ENCODE data around the gene ESAM. TPM values are rescaled to one million over a fixed set of nuclear protein-coding genes. Genes with fewer than 3 reads are reported as not detected.

The ESAM gene
- polyA plus RNA-seq, 4 donors, result 74.9 to 87.0 (median 81.8) TPM

DNA sequence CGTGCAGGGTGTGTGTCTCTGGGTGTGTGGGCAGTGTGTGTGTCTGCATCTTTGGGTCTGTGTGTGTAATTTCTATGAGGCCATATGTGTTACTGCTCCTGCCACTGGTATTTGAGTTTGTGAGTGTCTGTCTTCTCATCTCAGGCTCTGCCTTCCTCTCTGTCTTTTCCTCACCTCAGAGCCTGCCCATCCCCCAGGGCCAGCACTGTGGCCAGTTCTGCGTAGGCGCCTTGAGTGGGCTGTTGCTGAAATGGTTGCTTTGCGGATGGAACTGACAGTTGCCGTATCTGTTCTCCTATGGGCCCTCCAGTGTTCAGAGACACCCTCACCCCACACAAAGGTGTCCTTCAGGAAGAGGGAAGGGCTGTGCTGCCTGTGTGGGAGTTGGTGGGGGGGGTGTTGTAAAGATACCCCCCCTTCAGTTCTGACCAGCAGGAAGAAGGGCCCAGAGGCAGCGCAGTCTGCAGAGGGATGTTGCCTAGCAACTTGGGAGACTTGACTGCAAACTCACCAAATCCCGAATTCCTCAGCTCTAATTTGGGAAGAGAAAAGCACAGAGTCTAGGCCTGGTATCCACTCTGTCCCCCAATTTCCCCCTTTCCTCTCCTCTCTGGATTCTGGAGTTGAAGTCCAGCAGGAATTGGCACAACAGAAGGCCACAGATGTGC, 24.3 kb downstream of the ESAM start:
- DNase-seq (ENCODE audit: low read depth in 4 of 4, low spot score in 3 of 4), result no peak

DNA sequence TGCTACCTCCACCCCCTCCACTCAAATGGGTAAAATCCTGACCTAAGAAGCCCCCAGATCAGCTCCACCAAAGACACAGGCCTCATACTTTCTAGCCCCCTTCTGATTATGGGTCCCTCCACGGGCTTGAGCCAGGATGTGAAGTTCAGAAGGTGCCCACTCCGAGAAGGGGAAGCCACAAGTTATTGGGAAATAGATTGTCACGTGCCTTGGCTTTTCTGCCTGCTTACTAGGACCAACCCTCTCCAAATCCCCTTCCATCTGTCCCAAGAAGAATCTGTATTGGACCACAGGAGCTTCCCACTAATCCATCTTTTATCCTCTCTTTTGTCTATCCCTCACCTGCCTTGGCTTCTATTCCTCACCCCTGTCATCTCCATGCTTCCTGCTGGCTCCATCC, 25.4 kb downstream of the ESAM start:
- no peak for DNase-seq (ENCODE audit: low read depth in 4 of 4, low spot score in 3 of 4)

DNA sequence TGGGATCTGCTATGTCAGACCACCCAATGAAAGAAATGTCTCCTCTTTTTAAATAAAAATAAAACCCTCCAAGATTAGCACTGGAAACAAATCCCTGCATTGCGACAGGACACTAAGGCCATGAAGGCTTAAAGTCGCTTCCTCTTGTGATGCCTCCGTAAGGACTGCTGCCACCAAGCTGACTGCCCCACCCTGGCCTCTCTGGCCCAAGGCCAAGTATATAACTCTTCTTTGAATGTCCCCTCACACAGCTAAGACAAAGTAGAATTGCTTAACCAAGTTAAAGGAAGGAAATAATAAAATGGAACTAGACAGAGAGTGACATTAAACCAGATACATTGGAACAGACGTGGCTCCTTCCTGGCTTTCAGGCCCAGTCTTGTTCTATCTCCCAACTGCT, 29.9 kb downstream of the ESAM start:
- DNase-seq (ENCODE audit: low read depth in 4 of 4, low spot score in 3 of 4), result no peak

DNA sequence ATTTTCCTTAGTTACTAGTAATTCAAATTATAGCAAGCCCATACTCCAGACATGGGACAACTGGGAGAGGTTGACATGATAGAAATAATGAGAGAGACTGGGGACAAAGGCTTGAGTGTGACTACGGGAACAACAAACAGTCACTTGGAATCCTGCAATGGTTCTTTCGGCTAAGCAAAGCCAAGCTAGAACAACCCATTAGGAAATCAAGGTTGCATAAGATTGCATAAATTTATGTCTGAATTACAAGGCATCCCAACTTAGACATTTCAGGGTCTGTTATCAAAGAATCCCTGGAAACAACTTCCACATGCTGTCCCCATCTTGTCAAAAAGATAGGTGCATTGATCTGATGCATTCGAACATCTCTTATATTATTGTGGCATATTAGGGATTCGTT, 32.5 kb downstream of the ESAM start:
- no peak for DNase-seq (ENCODE audit: low read depth in 4 of 4, low spot score in 3 of 4)

DNA sequence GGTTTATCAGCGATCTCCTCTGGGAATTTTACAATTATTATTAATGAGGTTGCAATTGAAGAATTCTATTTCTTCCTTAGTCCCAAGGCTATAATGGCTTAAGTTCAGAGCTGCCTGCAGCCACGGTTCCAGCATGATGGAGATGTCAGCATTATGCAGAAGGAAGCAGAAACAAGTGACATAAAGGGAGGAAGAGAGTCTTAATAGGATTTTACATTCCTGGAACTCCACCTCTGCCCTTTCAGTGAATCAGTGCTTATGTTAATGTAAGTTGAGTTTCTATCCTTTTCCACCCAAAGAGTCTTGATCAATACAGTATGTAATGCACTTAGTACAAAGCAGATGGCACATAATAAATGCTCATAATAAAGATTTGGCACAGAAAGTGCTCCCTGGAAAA, 34.0 kb downstream of the ESAM start:
- DNase-seq (ENCODE audit: low read depth in 4 of 4, low spot score in 3 of 4), result no peak

DNA sequence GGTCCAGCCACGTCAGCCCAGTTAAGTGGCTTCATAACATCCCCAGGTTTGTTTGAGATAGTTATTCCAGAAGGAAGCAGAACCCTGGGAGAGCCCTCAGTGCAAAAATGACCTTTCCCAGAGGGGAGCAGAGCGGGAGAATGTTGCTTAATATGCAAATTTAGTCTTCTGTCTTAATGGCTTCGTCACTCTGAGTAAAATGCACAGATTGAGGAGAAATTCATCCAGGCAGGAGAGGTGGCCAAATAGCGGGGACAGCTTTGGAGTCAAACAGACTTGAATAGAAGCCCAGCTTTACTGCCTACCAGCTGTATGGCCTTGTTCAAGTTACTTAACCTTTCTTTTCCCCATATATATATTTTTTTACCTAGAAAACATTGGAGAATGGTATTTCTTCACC, 34.6 kb downstream of the ESAM start:
- no peak for DNase-seq (ENCODE audit: low read depth in 4 of 4, low spot score in 3 of 4)

DNA sequence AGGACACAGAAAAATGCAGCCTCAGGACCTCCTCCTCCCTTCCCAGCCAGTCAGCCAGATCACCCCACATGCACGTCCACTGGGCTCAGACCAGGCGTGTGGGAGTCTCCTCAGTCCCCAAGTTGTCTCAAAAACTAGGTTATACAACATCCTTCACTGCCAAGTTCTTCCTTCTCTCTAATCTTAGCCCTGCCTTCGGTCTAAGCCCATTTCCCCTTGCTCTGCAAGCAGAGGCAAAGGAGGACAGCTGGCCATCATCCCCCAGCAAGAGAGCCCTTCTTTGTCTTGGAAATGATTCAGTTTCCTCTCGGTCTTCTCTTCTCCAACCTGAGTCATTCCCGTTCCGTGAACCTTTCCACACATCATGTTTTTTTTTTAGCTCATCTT, 36.4 kb downstream of the ESAM start:
- DNase-seq (ENCODE audit: low read depth in 4 of 4, low spot score in 3 of 4), result no peak

DNA sequence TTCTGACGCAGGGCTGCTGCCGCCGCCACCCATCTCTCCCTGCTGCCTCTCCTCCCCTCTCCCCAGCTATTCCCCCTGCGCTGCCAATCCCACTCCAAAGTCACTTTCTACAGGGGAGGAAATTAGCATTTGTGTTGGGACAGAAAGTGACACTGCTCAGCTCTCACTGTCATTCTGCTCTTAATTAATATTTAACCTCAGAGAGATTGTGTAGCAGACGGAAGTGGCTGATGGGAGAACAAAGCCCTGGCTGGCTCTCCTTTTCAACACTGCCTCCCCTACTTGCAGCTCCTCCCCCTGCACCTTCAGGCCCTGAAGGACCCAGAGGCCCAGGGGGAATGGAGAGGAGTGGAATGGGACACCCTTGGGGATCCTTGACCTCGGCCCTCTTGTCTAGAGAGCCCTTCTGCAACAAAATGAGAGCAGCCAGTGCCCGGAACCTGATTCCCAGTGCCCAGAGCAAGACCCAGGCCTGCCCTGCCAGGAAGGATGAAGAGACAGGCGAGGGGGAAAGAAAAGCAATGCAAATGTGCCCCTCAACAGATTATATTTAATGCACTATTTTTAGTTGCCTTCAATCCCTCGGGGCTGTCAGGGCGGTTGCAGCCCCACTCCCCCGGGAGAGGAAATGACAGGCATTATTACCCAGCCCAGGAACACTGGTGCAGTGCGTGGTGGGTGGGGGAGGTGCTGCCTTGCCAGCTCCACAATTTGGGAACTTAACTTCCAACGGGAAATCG, 36.9 kb downstream of the ESAM start:
- DNase-seq (ENCODE audit: low read depth in 4 of 4, low spot score in 3 of 4), result no peak

DNA sequence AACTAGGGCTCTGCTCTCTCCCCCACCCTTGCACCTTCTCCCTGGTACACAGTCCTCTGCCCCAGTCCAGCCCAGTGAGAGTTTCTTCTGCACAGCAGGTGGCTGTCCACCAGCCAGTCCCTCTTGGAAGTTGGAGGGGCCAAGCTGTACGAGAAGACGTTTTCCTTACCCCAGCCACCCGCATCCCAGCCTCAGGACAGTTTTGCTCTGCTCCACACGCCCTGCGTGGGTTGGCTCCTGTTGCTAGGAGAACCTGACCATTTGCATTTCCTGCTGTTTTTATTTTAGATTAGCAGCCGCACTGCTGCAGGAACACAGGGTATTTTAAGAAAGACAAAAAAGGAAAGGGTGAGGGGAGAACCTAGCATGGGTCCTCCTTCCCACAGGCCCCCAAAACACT, 39.9 kb downstream of the ESAM start:
- DNase-seq (ENCODE audit: low read depth in 4 of 4, low spot score in 3 of 4), result no peak

DNA sequence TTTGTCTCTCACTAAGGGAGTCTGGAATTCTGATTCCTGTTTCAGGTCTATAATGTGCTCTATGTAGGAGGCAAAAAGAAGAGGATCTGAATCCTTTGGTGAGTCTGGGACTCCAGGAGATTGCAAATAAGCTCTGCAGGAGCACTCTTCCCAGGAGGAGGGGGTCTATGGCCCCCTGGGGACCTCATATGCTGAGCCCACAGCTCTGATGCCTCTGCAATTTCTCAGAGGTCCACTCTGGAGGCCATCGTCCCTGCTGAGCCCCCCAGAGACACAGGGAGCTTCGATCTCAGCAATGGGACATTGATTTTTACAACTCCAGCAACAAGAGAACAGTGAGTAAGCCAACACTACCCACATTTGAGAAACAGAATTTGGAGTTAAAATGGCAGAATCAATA, 42.6 kb downstream of the ESAM start:
- DNase-seq (ENCODE audit: low read depth in 4 of 4, low spot score in 3 of 4), result no peak

DNA sequence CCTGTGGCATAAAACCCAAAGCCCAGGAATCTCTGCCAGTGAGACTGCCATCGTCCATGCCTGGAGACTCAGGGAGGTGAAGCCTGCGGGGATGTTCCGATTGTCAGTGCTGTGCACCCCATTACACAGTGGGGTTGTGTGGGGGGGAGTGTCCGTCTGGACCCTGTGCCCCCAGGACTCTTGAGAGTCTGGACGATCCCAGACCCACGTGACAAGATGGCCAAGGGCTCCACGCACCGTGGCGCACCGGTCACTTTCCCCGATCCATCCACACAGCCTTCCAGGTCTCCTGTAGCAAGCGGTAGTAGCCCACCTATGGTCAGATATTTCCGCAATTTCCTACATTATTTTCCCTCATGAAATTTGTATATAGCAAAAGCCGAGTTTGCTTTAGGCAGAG, 43.3 kb downstream of the ESAM start:
- DNase-seq (ENCODE audit: low read depth in 4 of 4, low spot score in 3 of 4), result no peak

DNA sequence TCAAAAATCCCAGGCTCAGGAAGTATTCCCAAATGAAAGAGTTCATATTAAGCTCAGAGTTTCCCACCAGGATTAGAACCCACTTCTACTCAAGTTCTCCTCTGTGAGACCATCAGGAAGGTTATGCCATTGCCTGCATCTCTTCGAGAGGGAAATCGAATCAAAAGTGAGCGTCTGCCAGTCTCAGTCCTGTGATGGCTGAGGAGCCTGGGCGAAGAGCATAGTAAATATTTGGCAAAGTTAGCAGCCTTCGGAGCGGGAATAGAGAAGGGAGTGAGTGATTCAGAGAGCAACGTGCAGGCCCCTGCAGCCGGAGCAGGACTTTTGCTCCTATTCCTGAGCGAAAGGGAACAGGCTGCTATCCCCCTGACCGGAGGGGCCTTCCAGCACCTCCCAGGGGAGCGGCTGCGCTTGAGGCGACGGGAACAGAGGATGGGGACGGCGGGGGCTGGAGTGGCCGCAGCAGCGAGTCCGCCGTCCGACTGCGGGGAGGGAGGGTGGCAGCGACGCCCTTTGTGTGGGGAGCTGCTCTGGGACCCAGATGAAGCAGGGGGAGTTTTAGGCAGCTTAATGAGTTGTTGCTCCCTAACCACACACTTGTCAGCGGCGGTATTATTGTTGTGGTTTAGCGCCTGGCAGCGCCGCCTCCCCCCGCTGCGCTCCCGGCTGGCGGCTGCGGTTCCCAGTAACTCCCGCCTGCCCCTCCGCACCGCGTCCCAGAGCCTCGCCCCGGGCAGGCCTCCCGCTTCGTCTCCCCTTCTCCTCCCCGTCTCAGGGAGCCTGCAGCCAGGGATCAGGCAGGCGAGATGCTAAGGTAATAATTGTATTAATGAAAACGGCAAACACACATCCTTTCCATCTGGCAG, 44.1 kb downstream of the ESAM start:
- DNase-seq (ENCODE audit: low read depth in 4 of 4, low spot score in 3 of 4), result no peak

DNA sequence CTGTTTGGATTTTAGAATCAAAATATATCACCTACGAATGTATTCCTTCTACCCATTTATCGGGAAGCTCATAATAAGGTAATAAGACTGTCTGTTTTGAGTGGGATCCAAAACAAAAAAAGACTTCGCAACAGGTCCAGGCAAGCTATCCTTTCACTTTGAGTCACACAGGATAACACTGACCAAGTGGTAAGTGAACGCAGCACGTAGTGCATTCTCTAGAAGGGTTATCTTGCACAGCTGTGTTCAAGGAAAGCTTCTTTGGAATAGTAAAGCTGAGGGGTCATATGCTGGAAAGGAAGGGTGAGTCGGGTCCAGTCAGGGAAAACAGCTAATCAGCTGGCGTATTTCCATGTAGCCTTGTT, 44.7 kb downstream of the ESAM start:
- no peak for DNase-seq (ENCODE audit: low read depth in 4 of 4, low spot score in 3 of 4)

DNA sequence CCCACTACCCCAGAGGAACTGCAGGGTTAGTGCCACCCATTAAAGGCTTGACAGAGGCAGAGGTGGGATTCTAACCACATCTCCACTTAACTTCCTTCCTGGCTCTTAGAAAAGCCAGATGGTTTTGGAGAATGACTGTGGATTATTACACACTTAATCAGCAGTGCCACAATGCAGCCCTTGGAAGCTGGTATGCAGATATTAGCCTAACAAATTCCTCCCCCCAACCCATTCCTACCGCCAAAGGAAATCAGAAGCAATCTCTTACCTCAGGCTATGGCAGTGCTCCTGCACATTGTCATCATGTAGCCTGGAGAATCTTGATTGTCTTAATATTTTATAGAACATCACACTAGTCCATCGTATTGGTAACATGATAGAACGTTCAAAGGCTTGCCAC, 45.5 kb downstream of the ESAM start:
- no peak for DNase-seq (ENCODE audit: low read depth in 4 of 4, low spot score in 3 of 4)

DNA sequence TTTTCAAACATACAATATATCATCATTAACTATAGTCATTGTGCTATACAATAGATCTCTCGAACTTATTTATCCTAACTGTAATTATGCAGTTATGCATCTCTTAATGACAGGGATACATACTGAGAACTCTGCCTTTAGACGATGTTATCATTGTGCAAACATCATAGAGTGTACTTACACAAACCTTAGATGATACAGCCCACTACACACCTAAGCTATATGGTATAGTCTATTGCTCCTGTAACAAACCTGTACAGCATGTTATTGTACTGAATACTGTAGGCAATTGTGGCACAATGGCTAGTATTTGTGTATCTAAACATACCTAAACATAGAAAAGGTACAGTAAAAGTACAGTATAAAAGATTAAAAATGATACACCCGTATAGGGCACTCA, 49.7 kb downstream of the ESAM start:
- no peak for DNase-seq (ENCODE audit: low read depth in 4 of 4, low spot score in 3 of 4)

DNA sequence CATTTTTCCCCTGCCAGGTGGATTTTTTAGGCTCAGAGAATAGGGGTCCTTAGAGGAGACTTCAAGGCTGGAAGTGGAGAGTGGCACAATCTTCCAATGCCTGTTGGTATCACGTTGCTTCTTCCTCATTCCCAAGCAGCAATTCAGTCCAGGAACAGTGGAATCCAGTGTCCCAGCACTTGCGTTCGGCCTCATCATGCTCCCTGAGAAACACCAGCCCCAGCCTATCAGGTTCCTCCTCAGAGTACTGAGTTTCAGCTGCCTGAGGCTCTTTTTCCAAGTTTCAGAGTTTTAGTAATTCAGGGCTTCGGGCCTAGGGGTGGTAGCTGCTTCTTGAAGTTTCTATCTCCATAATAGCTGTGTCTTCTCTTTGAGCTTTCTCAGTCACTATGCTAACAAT, 54.3 kb downstream of the ESAM start:
- no peak for DNase-seq (ENCODE audit: low read depth in 4 of 4, low spot score in 3 of 4)

Other genes starting within 250 kb of the ESAM start
- under 1 TPM in 1 of 4 donors, not detected in 3; 0.04 TPM for gene OR8B12, start 218.6 kb downstream of the ESAM start, polyA plus RNA-seq (ENCODE audit: insufficient read length in 4 of 4)
- under 1 TPM in 1 of 4 donors, not detected in 3; 0.04 TPM for gene OR8A1, start 192.3 kb downstream of the ESAM start, polyA plus RNA-seq (ENCODE audit: insufficient read length in 4 of 4)
- under 1 TPM in 1 of 4 donors, not detected in 3; 0.03 TPM for gene PANX3, start 150.9 kb downstream of the ESAM start, polyA plus RNA-seq (ENCODE audit: insufficient read length in 4 of 4)
- 10 to 100 TPM; 26.1 to 31.5 (median 27.5) TPM for gene TBRG1, start 139.4 kb downstream of the ESAM start, polyA plus RNA-seq (ENCODE audit: insufficient read length in 4 of 4)
- 10 to 100 TPM; 32.1 to 36.4 (median 35.9) TPM for gene SIAE, start 88.6 kb downstream of the ESAM start, polyA plus RNA-seq (ENCODE audit: insufficient read length in 4 of 4)
- gene SPA17, start 88.4 kb downstream of the ESAM start, polyA plus RNA-seq (ENCODE audit: insufficient read length in 4 of 4), result 10 to 100 TPM; 19.4 to 22.7 (median 20.2) TPM
- gene NRGN, start 22.3 kb downstream of the ESAM start, polyA plus RNA-seq (ENCODE audit: insufficient read length in 4 of 4), result 10 to 100 TPM; 15.7 to 29.3 (median 22.8) TPM
- gene VSIG2, start 10.0 kb downstream of the ESAM start, polyA plus RNA-seq (ENCODE audit: insufficient read length in 4 of 4), result 10 to 100 TPM in 2 of 4 donors, 1 to 10 TPM in 2; 5.2 to 17.1 (median 11.2) TPM
- gene MSANTD2, start 38.1 kb upstream of the ESAM start, polyA plus RNA-seq (ENCODE audit: insufficient read length in 4 of 4), result 10 to 100 TPM; 25.4 to 39.9 (median 27.5) TPM
- gene ROBO3, start 103.1 kb upstream of the ESAM start, polyA plus RNA-seq (ENCODE audit: insufficient read length in 4 of 4), result 10 to 100 TPM; 22.7 to 29.2 (median 24.9) TPM
- gene ROBO4, start 135.6 kb upstream of the ESAM start, polyA plus RNA-seq (ENCODE audit: insufficient read length in 4 of 4), result 10 to 100 TPM; 18.3 to 23.1 (median 20.7) TPM
- 1 to 10 TPM; 1.1 to 1.3 (median 1.3) TPM for gene HEPN1, start 157.0 kb upstream of the ESAM start, polyA plus RNA-seq (ENCODE audit: insufficient read length in 4 of 4)
- gene HEPACAM, start 173.8 kb upstream of the ESAM start, polyA plus RNA-seq (ENCODE audit: insufficient read length in 4 of 4), result 1 to 10 TPM; 1.9 to 3.2 (median 2.1) TPM
- 1 to 10 TPM; 3.3 to 4.0 (median 3.7) TPM for gene CCDC15, start 191.9 kb upstream of the ESAM start, polyA plus RNA-seq (ENCODE audit: insufficient read length in 4 of 4)

All from right renal pelvis (tissue), 4 donors.